Type B pancreatic cell (in vitro differentiated cells): Measurements from ENCODE around the gene HACD4. TPM values are rescaled to one million over a fixed set of nuclear protein-coding genes. Genes with fewer than 3 reads are reported as not detected.

Source experiments
- DNase-seq: peaks from one replicate; pipeline ENCODE4 v3.0.0; 2021; ENCODE audit warnings: mixed read lengths; ENCODE audit not compliant: unreplicated experiment; ENCODE audit errors: extremely low spot score
- H3K27ac Mint-ChIP-seq: 2 replicates; pipeline ENCODE4 v1.8.0; 2021; ENCODE audit warnings: mild to moderate bottlenecking, mixed read lengths
- H3K27me3 Mint-ChIP-seq: 2 replicates; pipeline ENCODE4 v1.8.0; 2021; ENCODE audit warnings: mixed read lengths
- H3K36me3 Mint-ChIP-seq: 2 replicates; pipeline ENCODE4 v1.8.0; 2021; ENCODE audit warnings: mixed read lengths
- H3K4me1 Mint-ChIP-seq: one replicate; pipeline ENCODE4 v1.8.0; 2021; ENCODE audit warnings: mixed read lengths; ENCODE audit not compliant: unreplicated experiment
- H3K4me3 Mint-ChIP-seq: 2 replicates; pipeline ENCODE4 v1.8.0; 2021; ENCODE audit warnings: mild to moderate bottlenecking, mixed read lengths
- H3K9me3 Mint-ChIP-seq: 2 replicates; pipeline ENCODE4 v1.8.0; 2021; ENCODE audit warnings: mixed read lengths
- CTCF ChIP-seq: fragments of 200-600 bp; sonication (generic); conservative IDR thresholded peaks from 2 replicates; pipeline ENCODE4 v1.5.0; 2021; ENCODE audit warnings: antibody characterized with exemption, mild to moderate bottlenecking
- total RNA-seq: library from RNA; stranded (reverse); gene quantifications from 2 replicates; pipeline ENCODE4 v1.2.1, GENCODE V29; 2021; ENCODE audit warnings: low replicate concordance

The HACD4 gene
- total RNA-seq, 1 donor from 2014 or later: 0.72 TPM

- no peak overlapping the region for H3K4me3 Mint-ChIP-seq
- no peaks in the 10 kb centered on the region for H3K9me3 Mint-ChIP-seq
- H3K27me3 Mint-ChIP-seq: peaks cover 4% of the 10 kb centered on the region
- H3K27ac Mint-ChIP-seq: no peak overlapping the region
- peaks cover 6% of the 10 kb centered on the region for H3K36me3 Mint-ChIP-seq
- H3K4me1 Mint-ChIP-seq: peaks cover 6% of the 10 kb centered on the region
- TF ChIP-seq CTCF: no peak
- no peak for DNase-seq
Measured at GRCh38 chr9:21030389-21031035, 928 bp downstream of the HACD4 start.

GRCh38 chr9:21029661-21030060 is 1.8 kb downstream of the HACD4 start:
- TF ChIP-seq CTCF: no peak
- Mint-ChIP-seq H3K36me3 (peaks cover 6% of the 10 kb centered on the region), H3K27ac (no peak overlapping the region), H3K4me3 (no peak overlapping the region), H3K4me1 (peaks cover 6% of the 10 kb centered on the region), H3K27me3 (peaks cover 4% of the 10 kb centered on the region), H3K9me3 (no peaks in the 10 kb centered on the region)
- DNase-seq: no peak

GRCh38 chr9:21028466-21028865 is 3.0 kb downstream of the HACD4 start:
- no peak overlapping the region for H3K4me3 Mint-ChIP-seq

GRCh38 chr9:21027295-21027694 is 4.1 kb downstream of the HACD4 start:
- TF ChIP-seq CTCF: no peak
- no peaks in the 10 kb centered on the region for H3K27me3 Mint-ChIP-seq
- DNase-seq: no peak
- H3K36me3 Mint-ChIP-seq: no peaks in the 10 kb centered on the region
- no peaks in the 10 kb centered on the region for H3K9me3 Mint-ChIP-seq
- H3K27ac Mint-ChIP-seq: no peak overlapping the region
- no peak overlapping the region for H3K4me3 Mint-ChIP-seq
- no peaks in the 10 kb centered on the region for H3K4me1 Mint-ChIP-seq

More at GRCh38 chr9:21028466-21028865, 3.0 kb downstream of the HACD4 start:
- TF ChIP-seq CTCF: no peak
- H3K27ac Mint-ChIP-seq: no peak overlapping the region
- DNase-seq: no peak
- peaks cover 6% of the 10 kb centered on the region for H3K4me1 Mint-ChIP-seq
- no peaks in the 10 kb centered on the region for H3K27me3 Mint-ChIP-seq
- peaks cover 6% of the 10 kb centered on the region for H3K36me3 Mint-ChIP-seq
- no peaks in the 10 kb centered on the region for H3K9me3 Mint-ChIP-seq

- no peak for DNase-seq
- H3K9me3 Mint-ChIP-seq: no peaks in the 10 kb centered on the region
- H3K27ac Mint-ChIP-seq: no peak overlapping the region
- TF ChIP-seq CTCF: no peak
- no peak overlapping the region for H3K4me3 Mint-ChIP-seq
- no peaks in the 10 kb centered on the region for H3K4me1 Mint-ChIP-seq
- H3K36me3 Mint-ChIP-seq: peaks cover 6% of the 10 kb centered on the region
- no peaks in the 10 kb centered on the region for H3K27me3 Mint-ChIP-seq
Measured at GRCh38 chr9:21023861-21024260, 7.6 kb downstream of the HACD4 start.
